Measurements from ENCODE around the gene TCF7. TPM values are rescaled to one million over a fixed set of nuclear protein-coding genes. Genes with fewer than 3 reads are reported as not detected.

The TCF7 gene
- polyA plus RNA-seq, 1 experiment, result 0.78 TPM

- ChIA-PET CTCF (interaction anchor here (0.7 to 1.8 kb wide), 5 partner anchors 11 to 69 kb away, joined by 3 to 8 read pairs (median 3); no protein-coding TSS in a partner anchor), POLR2A (no interaction called here)
- peaks cover 24% of the 10 kb centered on the region for H3K27me3 ChIP-seq (ENCODE audit: control insufficient read depth, insufficient read depth, low read length)
- H3K4me3 ChIP-seq (ENCODE audit: low read depth, low read length), result no peak overlapping the region
- H3K36me3 ChIP-seq (ENCODE audit: control insufficient read depth, insufficient read depth, low read length), result no peaks in the 10 kb centered on the region
- no peak for TF ChIP-seq CTCF (IDR thresholded peaks at IDR 0.05; ENCODE audit: insufficient read depth, low read depth, low read length)
- no peak for DNase-seq (ENCODE audit: low read depth)
These were observed 41.8 kb upstream of the TCF7 start for GRCh38 chr5:134072471-134073210.

- ChIA-PET POLR2A (no interaction called here), CTCF (interaction anchor here (0.7 to 1.8 kb wide), 5 partner anchors 10 to 68 kb away, joined by 3 to 8 read pairs (median 3); no protein-coding TSS in a partner anchor)
- Histone ChIP-seq H3K36me3 (ENCODE audit: control insufficient read depth, insufficient read depth, low read length) (no peaks in the 10 kb centered on the region), H3K27me3 (ENCODE audit: control insufficient read depth, insufficient read depth, low read length) (peaks cover 24% of the 10 kb centered on the region), H3K4me3 (ENCODE audit: low read depth, low read length) (no peak overlapping the region)
- TF ChIP-seq CTCF (IDR thresholded peaks at IDR 0.05; ENCODE audit: insufficient read depth, low read depth, low read length), result no peak
- no peak for DNase-seq (ENCODE audit: low read depth)
These were observed 41.1 kb upstream of the TCF7 start for GRCh38 chr5:134073404-134073803.

- POLR2A ChIA-PET, result no interaction called here
- no peak overlapping the region for H3K4me3 ChIP-seq (ENCODE audit: low read depth, low read length)
- CTCF ChIA-PET, result interaction anchor here (1.0 kb wide), 1 partner anchor 26 kb away, joined by 3 read pairs; no protein-coding TSS in a partner anchor
- H3K36me3 ChIP-seq (ENCODE audit: control insufficient read depth, insufficient read depth, low read length), result no peaks in the 10 kb centered on the region
- DNase-seq (ENCODE audit: low read depth), result no peak
- H3K27me3 ChIP-seq (ENCODE audit: control insufficient read depth, insufficient read depth, low read length), result peaks cover 18% of the 10 kb centered on the region
- TF ChIP-seq CTCF (IDR thresholded peaks at IDR 0.05; ENCODE audit: insufficient read depth, low read depth, low read length), result no peak
These were observed 39.4 kb upstream of the TCF7 start for GRCh38 chr5:134075102-134075501.

GRCh38 chr5:134077926-134078580 is 36.4 kb upstream of the TCF7 start:
- no peak for TF ChIP-seq CTCF (IDR thresholded peaks at IDR 0.05; ENCODE audit: insufficient read depth, low read depth, low read length)
- H3K36me3 ChIP-seq (ENCODE audit: control insufficient read depth, insufficient read depth, low read length), result no peaks in the 10 kb centered on the region
- CTCF ChIA-PET, result interaction anchor here (0.7 to 2.0 kb wide), 3 partner anchors 24 to 68 kb away, joined by 3 to 7 read pairs (median 5); no protein-coding TSS in a partner anchor
- POLR2A ChIA-PET, result no interaction called here
- DNase-seq (ENCODE audit: low read depth), result no peak
- H3K4me3 ChIP-seq (ENCODE audit: low read depth, low read length), result no peak overlapping the region
- H3K27me3 ChIP-seq (ENCODE audit: control insufficient read depth, insufficient read depth, low read length), result peaks cover 5% of the 10 kb centered on the region

Data from BJ (cell line).